ENCODE data around the gene NDUFA11.
"Not testable (repeated sequence)": the region's sequence is repeated elsewhere in the genome, so short reads cannot be mapped to it uniquely, and the experiment has no call there.

Gene NDUFA11

DNA sequence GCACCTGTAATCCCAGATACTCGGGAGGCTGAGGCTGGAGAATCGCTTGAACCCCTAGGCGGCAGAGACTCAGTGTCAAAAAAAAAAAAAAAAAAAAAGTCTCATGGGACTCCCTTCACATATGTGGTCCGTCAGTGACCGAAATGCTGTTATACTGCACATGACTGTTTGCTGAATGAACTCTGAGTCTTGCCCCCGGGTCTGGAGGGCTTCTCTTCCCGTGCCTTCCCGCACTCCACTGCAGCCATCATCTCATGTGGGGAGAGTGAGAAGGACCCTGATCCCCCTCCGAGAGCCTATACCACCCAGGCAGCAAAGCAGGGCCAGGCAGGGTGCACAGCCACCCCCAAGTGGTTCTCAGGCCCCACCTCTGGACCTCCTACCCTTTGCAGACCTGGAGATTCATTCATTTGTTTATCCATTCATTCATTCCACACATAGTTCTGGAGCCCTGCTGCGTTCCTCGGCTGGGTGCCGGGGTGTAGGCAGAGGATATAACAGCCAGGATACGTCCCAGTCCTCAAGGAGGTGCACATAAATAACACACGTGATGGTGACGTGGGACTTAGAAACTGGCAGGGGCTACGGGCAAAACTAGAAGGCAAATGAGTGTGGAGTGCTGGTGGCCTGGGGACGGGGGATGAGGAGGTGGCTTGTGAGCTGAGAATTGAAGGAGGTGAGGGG is 14.2 kb downstream of the NDUFA11 start:
- no peak for DNase-seq (ENCODE audit: low read depth)

DNA sequence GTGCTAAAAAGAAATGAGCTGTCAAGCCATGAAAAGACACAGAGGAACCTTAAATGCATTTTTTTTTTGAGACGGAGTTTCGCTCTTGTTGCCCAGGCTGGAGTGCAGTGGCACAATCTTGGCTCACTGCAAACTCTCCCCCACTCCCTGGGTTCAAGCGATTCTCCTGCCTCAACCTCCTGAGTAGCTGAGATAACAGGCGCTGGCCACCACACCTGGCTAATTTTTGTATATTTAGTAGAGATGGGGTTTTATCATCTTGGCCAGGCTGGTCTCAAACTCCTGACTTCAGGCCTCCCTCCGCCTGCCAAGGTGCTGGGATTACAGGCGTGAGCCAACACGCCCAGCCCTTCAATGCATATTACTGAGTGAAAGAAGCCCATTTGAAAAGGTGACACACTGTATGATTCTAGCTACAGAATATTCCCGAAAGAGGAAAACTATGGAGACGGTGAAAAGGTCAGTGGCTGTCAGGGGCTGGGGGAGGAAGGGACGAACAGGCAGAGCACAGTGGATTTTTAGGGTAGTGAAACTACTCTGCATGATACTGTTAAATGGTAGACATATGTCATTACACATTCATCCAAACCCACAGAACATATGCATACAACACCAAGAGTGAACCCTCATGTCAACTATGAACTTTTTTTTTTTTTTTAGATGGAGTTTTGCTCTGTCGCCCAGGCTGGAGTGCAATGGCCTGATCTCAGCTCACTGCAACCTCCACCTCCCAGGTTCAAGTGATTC is 19.4 kb downstream of the NDUFA11 start:
- not testable (repeated sequence) for DNase-seq (ENCODE audit: low read depth)

DNA sequence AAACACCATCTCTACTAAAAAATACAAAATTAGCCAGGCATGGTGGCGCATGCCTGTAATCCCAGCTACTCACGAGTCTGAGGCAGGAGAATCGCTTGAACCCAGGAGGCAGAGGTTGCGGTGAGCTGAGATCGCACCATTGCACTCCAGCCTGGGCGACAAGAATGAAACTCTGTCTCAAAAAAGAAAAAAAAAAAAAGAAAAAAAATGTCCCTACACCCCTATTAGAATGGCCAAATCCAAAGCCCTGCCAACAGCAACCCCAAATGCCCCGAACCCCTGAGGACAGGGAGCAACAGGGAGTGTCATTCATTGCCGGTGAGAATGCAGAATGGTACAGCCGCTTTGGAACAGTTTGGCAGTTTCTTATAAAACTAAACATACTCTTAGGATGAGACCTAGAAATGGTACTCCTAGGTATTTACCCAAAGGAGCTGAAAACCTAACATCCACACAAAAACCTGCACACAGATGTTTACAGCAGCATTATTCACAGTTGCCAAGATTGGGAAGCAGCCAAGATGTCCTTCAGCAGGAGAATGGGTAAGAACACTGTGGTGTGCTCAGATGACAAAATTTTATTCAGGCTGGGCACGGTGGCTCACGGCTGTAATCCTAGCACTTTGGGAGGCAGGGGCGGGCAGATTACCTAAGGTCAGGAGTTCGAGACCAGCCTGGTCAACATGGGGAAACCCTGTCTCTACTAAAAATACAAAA is 20.3 kb downstream of the NDUFA11 start:
- not testable (repeated sequence) for DNase-seq (ENCODE audit: low read depth)

DNA sequence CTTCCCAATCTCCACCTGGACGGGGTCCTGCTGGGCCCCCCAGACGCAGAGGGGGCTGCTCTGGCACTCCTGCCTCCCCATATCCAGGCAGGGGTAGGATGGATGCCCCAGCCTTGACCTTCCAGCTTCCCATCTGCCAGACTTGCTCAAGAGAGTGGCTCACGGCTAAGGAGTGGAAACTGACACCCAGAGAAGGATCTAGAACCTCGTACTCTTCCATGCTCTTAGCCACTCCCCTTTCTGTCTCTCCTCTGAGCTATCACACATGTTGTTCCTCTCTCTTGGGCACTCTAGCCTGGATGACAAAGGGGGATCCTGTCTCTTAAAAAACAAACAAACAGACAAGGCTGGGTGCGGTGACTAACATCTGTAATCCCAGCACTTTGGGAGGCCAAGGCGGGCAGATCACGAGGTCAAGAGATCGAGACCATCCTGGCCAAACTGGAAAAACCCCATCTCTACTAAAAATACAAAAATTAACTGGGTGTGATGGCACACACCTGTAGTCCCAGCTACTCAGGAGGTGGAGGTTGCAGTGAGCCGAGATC is 21.1 kb downstream of the NDUFA11 start:
- DNase-seq (ENCODE audit: low read depth): no peak

DNA sequence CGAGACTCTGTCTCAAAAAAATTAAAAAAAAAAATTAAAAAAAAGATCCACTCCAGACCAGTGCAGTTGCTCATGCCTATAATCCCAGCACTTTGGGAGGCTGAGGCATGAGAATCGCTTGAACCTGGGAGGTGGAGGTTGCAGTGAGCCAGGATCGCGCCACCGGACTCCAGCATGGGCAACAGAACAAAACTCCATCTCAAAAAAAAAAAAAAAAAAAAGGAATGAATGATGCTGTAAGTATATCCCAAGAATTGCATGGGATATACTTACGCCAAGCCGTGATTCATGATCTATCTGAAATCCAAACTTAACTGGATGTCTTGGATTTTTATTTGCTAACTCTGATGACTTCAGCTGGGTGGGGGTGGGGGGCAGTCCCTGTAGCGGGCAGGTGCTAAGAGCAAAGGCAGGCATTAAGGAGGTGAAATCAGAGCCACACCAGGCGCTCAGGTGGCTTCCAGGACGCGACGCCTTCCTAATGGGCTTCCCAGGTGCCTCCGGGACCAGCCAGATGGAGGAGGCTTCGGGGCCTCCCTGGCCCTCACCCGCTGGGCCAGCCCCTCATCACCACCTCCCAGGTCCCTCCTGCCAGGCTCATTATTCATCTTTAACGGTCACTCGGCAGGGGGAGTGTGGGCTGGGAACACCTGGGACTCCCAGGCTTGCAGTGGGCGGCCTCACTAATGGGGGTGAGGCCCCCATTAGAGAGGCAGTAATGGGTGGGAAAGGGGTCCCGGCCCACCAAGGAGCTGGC is 21.9 kb downstream of the NDUFA11 start:
- no peak for DNase-seq (ENCODE audit: low read depth)

DNA sequence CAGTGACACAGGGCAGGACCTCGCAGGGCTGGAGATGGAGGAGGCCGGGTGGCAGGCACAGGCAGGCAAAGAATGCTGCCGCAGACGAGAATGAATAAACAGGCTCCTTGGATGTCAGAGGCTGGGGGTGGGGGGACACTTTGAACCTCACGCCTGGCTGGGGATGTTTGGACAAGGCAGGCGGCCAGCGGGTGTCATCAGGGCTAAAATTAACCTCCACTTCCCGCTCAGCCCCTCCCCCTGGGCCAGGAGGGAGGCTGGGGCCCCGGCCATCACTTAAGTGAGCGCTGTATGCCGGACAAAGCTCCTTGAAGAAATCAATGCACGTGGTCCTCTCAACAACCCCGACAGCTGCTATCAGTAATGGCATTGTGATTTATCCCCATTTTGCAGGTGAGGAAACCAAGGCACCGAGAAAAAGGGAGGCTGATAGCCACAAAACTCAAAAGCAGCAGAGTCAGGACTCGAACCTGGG is 22.9 kb downstream of the NDUFA11 start:
- DNase-seq (ENCODE audit: low read depth): no peak

DNA sequence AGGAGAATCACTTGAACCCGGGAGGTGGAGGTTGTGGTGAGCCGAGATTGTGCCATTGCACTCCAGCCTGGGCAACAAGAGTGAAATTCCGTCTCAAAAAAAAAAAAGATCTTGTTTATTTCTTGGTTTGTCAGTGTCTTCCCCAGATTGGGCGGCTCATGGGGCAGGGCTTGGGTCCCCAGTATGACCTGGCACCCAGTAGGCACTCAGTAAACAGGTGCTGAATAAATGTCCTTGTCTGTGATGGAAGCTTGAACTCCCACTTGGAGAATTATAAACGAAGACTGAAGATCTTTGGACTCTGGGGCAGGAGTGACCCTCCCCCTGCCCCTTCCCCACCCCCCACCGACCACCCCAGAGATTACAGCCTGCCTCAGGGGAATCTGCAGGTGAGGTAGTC is 23.4 kb downstream of the NDUFA11 start:
- no peak for DNase-seq (ENCODE audit: low read depth)

DNA sequence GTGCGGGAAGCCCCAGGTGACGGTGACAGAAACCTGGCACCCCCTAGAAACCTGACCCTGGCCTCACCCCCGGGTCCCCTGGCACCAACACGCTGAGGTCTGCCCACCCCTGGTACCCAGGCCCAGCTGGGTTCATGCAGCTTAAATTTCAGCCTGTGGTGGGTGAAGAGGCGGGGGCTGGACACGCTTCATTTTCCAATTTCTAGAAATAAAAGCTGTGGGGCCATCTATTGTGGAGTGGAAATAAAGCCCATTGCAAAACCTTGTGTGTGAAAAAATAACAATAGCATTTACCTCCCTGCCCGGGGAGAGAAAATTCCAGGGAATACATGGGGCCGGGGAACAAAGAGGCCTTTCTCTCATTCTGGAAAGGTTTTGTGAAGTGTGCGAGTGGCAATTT is 25.7 kb downstream of the NDUFA11 start:
- no peak for DNase-seq (ENCODE audit: low read depth)

DNA sequence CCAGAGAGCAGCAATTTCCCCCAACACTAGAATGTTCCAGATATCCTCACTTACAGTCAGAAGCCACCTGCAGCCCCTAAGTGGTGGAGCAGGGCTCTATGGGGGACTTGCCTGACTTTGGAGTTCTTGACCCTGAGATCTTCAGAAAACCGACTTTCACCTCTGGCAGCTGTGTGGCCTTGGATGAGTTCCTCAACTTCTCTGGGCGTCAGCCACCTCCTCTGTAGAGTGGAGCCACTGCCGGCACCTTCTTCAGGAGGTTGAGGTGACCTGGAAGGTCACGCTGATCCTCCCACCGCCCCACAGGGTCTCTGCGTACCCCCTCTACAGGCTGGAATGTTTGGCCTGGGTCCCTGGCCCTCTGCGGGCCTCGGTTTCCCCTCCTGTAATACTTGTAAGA is 26.2 kb downstream of the NDUFA11 start:
- DNase-seq (ENCODE audit: low read depth): no peak

DNA sequence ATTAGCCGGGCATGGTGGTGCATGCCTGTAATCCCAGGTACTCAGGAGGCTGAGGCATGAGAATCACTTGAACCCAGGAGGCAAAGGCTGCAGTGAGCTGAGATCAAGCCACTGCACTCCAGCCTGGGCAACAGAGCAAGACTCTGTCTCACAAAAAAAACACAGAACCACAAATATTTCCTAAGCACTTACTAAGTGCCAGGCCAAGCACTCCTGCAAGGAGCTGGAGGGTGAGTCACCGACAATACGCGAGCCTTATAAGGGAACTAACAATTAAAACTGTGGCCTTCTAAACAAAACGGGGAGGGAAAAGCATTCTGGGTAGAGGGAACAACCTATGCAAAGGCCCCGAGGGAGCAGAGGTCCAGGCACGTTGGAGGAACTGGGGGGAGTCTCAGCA is 29.1 kb downstream of the NDUFA11 start:
- not testable (repeated sequence) for DNase-seq (ENCODE audit: low read depth)

DNA sequence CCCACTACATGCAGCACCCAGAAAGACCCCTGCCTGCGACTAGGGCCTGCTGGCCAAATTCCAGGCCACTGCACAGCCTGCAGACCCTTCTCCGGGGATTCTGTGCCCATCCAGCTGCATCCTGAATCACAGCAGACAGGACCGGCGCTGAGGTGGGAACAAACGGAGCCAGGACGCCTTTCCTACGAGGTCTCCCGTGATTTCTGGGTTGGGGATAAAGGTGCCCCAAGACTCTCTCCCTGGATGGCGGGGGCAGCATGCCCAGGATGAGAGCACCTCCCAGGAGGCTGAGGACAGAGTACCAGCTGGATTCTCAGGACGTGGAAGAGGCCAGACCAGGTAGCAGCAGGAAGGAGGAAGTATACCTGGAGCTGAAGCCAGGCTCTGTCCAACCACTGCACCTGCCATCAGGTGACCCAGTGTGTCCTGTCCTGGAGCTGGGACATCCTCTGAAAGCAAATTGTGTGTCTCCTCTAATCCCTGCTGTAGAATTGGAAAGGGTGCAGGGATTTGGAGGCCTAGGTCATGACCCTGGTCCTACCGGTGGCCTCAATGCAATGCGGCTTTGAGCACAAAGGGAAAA is 29.9 kb downstream of the NDUFA11 start:
- DNase-seq (ENCODE audit: low read depth): no peak

DNA sequence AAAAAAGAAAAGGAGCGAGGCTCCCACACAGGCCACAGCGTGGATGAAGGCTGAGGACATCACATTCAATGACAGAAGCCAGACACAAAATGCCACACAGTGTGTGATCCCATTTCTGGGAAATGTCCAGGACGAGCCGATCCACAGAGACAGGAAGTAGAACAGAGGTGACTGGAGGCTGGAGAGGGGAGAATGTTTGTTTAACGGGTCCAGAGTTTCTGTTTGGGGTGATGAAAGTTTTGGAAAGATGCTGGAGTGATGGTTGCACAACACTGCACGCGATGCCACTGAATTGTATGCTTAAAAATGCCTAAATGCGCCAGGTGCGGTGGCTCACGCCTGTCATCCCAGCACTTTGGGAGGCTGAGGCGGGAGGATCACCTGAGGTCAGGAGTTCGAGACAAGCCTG is 32.6 kb downstream of the NDUFA11 start:
- DNase-seq (ENCODE audit: low read depth): no peak

DNA sequence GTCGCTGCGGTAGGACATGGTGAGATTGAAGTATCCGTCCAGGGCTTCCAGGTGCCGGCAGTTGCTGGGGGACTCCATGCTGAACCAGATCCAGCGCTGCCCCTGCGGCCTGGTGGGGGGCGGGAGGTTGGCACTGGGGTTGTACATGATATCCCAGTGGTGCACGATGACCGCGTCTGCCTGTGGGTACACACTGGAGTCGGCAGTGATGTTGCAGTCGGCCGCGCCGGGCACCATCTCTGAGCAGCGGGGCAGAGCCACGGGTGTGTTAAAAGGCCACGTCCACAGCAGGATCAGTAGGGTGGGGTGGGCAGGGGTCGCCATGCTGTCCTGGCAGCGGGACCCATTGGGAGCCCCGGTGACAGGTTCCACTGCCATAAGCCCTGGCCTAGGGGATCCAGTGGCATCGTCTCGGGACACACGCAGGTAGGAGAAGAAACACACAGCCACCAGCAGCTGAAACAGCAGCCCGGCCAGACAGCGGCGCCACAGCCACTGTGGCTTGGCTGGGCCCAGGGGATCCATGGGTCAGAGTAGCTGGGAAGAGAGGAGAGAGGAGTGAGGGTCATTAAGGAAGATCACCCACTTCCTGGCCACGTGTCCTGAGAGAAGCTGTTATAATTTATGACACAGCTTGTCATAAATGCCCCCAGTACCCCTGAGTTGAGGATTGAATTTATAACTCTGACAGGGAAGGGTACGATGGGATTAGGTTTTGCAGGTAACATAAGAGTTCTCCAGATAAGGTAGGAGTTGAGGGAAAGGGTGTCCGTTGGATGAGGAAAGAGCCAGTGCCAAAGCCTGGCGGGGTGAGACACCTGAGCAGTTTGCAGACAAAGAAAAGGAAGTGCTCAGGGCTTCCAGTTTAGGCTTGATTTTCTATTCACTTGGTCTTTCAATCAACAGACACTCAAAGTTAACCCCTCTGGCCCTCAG is 36.1 kb downstream of the NDUFA11 start:
- no peak for DNase-seq (ENCODE audit: low read depth)

DNA sequence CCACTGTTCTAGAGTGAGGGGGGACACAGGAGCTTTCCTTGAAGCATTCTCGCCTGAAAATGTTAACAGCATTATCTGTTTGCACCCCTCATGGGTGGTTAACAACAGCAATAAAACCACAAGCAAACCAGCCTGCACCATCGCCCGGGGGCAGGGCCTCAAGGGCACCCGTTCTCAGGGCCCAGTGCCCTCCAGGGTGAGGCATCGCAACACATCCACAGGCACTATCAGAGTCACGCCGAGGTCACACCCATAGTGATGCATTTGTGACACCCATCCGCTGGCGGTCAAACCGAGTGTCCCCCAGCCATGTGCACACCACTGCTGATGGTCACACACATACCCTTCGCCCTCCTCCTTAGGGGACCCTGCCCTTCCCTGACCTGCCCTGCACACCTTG is 37.8 kb downstream of the NDUFA11 start:
- no peak for DNase-seq (ENCODE audit: low read depth)

DNA sequence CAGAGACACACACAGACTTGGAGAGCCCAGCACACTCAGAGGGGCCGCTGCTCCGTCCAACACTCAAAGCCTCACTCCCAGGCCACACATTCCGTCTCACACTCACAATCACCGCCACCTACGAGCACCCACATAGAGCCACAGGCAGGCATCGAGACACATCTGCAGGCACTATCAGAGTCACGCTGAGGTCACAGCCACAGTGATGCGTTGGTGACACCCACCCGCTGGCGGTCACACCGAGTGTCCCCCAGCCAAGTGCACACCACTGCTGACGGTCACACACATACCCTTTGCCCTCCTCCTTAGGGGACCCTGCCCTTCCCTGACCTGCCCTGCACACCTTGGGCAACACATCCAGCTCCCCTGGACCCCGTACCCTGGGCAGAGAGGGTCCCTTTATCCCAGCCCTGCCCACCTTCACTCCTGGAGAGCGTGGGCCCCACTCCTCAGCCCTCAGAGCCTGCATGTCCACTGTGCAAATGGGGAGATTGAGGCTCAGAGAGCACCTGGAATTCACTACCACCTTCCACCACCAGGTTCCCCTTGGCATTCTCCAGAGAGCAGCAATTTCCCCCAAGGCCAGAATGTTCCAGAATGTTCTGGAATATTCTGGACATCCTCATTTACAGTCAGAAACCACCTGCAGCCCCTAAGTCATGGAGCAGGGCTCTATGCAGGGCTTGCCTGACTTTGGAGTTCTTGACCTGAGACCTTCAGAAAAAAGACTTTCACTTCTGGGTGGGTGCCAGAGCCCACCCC is 38.7 kb downstream of the NDUFA11 start:
- no peak for DNase-seq (ENCODE audit: low read depth)

DNA sequence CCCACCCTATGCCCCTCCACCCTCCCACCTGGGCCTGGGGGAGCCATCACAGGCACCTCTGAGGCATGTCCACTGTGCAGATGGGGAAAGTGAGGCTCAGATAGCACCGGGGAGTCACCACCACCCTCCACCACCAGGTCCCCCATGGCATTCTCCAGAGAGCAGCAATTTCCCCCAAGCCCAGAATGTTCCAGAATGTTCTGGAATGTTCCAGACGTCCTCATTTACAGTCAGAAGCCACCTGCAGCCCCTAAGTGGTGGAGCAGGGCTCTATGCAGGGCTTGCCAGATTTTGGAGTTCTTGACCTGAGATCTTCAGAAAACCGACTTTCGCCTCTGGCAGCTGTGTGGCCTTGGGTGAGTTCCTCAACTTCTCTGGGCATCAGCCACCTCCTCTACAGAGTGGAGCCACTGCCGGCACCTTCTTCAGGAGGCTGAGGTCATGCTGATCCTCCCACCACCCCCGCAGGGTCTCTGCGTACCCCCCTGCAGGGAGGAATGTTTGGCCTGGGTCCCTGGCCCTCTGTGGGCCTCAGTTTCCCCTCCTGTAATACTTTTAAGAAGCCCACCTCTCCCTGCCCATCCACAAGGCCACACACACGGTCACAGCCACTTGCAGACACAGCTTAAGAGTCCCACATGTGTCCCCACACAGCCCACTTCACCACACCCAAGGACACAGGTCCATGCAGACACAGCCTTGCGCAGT is 39.4 kb downstream of the NDUFA11 start:
- no peak for DNase-seq (ENCODE audit: low read depth)

DNA sequence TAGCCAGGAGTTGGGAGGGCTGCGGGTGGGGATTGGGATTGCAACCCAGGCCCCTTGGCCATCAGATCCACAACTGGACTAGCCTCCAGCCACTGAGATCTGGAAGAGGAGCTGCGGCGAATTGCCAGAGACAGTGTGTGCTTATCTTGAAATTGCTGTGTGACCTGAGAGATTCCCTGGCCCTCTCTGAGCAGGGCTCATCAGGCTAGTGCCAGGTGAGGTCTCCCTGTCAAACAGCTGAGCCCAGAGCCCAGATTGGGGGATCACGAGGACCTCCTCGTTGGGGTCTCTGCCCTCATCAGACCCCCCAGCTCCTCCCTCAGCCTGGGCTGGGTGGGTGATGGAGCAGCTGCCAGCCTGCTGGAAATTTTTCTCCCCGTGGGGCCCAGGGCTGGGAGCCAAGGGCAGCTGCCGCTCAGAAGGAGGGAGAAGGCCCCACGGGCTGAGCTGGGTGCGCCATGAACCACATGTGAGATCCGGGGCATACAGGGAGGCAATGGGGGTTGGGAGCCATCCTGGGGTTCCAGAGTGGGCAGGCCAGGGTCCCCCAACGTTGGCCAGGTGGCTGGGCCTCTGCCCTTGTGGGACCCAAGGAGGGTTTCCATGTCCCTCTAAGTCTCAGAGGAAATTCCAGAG is 40.4 kb downstream of the NDUFA11 start:
- DNase-seq (ENCODE audit: low read depth): no peak
